Fibroblast of villous mesenchyme (primary cell): Measurements from ENCODE around the gene ADRA2A. TPM values are rescaled to one million over a fixed set of nuclear protein-coding genes. Genes with fewer than 3 reads are reported as not detected.

Experiments used
- DNase-seq: peaks from one replicate; pipeline ENCODE4 v3.0.0-alpha.2; 2010; ENCODE audit warnings: low read depth
- H3K4me3 ChIP-seq: 2 replicates; pipeline ENCODE4 v1.5.1; 2011; ENCODE audit warnings: low read depth, mild to moderate bottlenecking, low read length
- CTCF ChIP-seq: IDR thresholded peaks from 2 replicates; pipeline ENCODE4 v1.5.1; 2012; ENCODE audit warnings: low read depth, mild to moderate bottlenecking, low read length; ENCODE audit not compliant: insufficient read depth
- total RNA-seq: library from RNA; depleted of rRNA; stranded (reverse); fragments of >200 nt; gene quantifications from 2 replicates; pipeline ENCODE4 v1.2.3, GENCODE V29; 2012

The ADRA2A gene
- total RNA-seq, 1 donor: 3.0 TPM

DNA sequence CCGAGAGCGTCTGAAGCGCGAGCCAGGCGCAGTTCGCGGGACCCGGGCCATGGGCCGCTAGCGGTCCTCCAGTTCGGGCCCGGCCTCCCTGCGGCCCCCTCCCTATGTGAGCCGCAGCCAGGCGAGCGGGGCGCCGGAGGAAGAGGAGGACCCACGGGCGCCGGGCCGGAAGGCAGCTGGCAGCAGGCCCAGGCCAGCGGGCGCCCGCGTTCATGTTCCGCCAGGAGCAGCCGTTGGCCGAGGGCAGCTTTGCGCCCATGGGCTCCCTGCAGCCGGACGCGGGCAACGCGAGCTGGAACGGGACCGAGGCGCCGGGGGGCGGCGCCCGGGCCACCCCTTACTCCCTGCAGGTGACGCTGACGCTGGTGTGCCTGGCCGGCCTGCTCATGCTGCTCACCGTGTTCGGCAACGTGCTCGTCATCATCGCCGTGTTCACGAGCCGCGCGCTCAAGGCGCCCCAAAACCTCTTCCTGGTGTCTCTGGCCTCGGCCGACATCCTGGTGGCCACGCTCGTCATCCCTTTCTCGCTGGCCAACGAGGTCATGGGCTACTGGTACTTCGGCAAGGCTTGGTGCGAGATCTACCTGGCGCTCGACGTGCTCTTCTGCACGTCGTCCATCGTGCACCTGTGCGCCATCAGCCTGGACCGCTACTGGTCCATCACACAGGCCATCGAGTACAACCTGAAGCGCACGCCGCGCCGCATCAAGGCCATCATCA is 1.1 kb downstream of the ADRA2A start:
- no peak for TF ChIP-seq CTCF
- H3K4me3 ChIP-seq: peak overlapping the region; percentile 53
- no peak for DNase-seq

DNA sequence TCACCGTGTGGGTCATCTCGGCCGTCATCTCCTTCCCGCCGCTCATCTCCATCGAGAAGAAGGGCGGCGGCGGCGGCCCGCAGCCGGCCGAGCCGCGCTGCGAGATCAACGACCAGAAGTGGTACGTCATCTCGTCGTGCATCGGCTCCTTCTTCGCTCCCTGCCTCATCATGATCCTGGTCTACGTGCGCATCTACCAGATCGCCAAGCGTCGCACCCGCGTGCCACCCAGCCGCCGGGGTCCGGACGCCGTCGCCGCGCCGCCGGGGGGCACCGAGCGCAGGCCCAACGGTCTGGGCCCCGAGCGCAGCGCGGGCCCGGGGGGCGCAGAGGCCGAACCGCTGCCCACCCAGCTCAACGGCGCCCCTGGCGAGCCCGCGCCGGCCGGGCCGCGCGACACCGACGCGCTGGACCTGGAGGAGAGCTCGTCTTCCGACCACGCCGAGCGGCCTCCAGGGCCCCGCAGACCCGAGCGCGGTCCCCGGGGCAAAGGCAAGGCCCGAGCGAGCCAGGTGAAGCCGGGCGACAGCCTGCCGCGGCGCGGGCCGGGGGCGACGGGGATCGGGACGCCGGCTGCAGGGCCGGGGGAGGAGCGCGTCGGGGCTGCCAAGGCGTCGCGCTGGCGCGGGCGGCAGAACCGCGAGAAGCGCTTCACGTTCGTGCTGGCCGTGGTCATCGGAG is 1.8 kb downstream of the ADRA2A start:
- DNase-seq: no peak

DNA sequence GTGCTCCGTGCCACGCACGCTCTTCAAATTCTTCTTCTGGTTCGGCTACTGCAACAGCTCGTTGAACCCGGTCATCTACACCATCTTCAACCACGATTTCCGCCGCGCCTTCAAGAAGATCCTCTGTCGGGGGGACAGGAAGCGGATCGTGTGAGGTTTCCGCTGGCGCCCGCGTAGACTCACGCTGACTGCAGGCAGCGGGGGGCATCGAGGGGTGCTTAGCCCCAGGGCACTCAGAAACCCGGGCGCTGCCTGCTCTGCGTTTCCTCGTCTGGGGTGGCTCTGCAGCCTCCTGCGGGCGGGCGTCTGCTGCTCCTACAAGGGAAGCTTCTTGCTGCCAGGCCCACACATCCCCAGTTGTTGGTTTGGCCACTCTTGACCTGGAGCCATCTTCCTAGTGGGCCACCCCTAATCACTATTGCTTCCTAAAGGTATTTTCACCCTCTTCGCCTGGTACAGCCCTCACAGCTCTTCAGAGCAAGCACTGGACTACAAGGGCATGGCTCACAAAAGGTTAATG is 2.5 kb downstream of the ADRA2A start:
- no peak overlapping the region for H3K4me3 ChIP-seq
- no peak for DNase-seq
- TF ChIP-seq CTCF: no peak

More for the DNA sequence above, 1.8 kb downstream of the ADRA2A start:
- H3K4me3 ChIP-seq: no peak overlapping the region
- TF ChIP-seq CTCF: no peak

DNA sequence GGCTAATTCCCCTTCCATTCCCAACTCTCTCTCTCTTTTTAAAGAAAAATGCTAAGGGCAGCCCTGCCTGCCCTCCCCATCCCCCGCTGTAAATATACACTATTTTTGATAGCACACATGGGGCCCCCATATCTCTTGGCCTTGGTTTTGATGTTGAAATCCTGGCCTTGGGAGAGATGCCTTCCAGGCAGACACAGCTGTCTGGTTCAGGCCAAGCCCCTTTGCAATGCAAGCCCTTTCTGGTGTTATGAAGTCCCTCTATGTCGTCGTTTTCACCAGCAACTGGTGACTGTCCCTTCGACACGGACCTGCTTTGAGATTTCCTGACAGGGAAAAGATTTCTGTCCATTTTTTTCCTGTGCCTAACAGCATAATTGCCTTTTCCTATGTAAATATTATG is 3.0 kb downstream of the ADRA2A start:
- no peak for TF ChIP-seq CTCF
- no peak for DNase-seq
- no peak overlapping the region for H3K4me3 ChIP-seq

DNA sequence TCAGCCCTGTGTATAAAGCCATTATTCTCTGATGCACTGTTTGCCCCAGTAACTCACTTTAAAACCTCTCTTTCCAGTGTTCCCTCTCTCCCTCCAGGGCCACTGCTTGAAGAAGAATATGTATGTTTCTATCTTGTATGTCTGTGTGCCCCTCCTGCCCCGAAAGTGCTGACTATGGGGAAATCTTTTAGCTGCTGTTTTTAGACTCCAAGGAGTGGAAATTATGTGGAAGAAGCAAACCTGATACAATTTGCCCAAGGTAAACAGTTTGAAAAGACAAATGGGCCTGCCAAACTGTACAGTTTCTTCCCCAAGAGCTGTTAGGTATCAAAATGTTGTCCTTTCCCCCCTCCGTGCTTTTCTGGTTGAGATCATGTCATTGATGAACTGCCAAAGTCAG is 3.4 kb downstream of the ADRA2A start:
- DNase-seq: no peak
- TF ChIP-seq CTCF: no peak

DNA sequence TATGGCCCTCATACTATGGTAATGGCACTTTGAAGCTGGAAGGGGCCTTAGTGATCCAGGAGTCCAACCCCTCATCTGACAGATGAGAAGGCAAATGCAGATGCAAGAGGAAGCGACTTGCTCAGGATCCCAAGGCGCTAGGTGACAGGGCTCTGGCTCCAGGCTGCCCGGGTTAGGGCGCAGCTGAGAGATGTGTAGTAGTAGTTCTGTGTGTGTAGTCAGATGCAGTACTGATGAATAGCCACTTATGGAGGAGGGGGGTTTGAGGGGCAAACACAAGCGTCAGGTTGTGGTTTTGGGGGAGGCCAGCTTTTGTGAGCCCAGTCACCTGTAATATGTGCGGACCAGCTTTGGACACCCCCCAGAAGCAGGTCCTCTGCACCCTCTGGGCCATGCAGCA is 4.8 kb downstream of the ADRA2A start:
- H3K4me3 ChIP-seq: no peak overlapping the region
- TF ChIP-seq CTCF: no peak
- DNase-seq: no peak

More for the DNA sequence above, 3.4 kb downstream of the ADRA2A start:
- H3K4me3 ChIP-seq: no peak overlapping the region
